Endothelial cell of umbilical vein (primary cell): ENCODE results near the gene PRSS56. TPM values are rescaled to one million over a fixed set of nuclear protein-coding genes. Genes with fewer than 3 reads are reported as not detected.

ENCODE experiments used
- BruUV-seq: library from RNA; stranded (reverse); fragments of 400-500 nt; replicated peaks from 2 replicates; lab custom pipeline; 2021; lab: Mats Ljungman, UMichigan
- CTCF ChIA-PET: fragments of 300-600, 350-600 bp; sonication (Branson Sonifier 250); formaldehyde crosslinking; loops from one replicate; lab custom pipeline; 2021; ENCODE audit warnings: antibody characterized with exemption, inconsistent platforms; lab: Charles Lee
- POLR2A ChIA-PET: fragments of 300-600, 350-600 bp; sonication (Branson Sonifier 250); formaldehyde crosslinking; loops from one replicate; lab custom pipeline; 2021; ENCODE audit warnings: antibody characterized with exemption, inconsistent platforms; lab: Charles Lee
- DNase-seq: peaks from one replicate; pipeline ENCODE4 v3.0.0-alpha.2; 2011; ENCODE audit warnings: low read depth, low spot score
- FAIRE-seq: peaks from 2 replicates; lab custom pipeline; 2011; peaks lifted over from hg19 to GRCh38; lab: Jason Lieb, UNC
- H2AFZ ChIP-seq: 2 replicates; pipeline ENCODE4 v1.6.0; 2012; ENCODE audit warnings: low read depth, low read length, control low read depth, inconsistent platforms
- H3K27ac ChIP-seq: 2 replicates; pipeline ENCODE4 v1.5.1; 2011; ENCODE audit warnings: low read depth, mild to moderate bottlenecking, control low read depth, low read length, moderate library complexity; ENCODE audit not compliant: insufficient read depth
- H3K27me3 ChIP-seq, 2 experiments: 2 replicates each; pipeline versions ENCODE4 v1.6.0 to v1.6.1; 2011; ENCODE audit warnings: low read length in 2 of 2, mixed read lengths in 1 of 2; ENCODE audit not compliant: control insufficient read depth in 2 of 2, insufficient read depth in 2 of 2
- H3K36me3 ChIP-seq, 2 experiments: 2 replicates in 1 of 2; 3 replicates in 1 of 2; pipeline ENCODE4 v1.5.1; 2011; ENCODE audit warnings: low read length in 2 of 2, mild to moderate bottlenecking in 1 of 2, moderate library complexity in 1 of 2; ENCODE audit not compliant: control insufficient read depth in 2 of 2, insufficient read depth in 2 of 2; ENCODE audit errors: extremely low read depth in 1 of 2
- H3K4me1 ChIP-seq: 3 replicates; pipeline ENCODE4 v1.5.1; 2011; ENCODE audit warnings: mild to moderate bottlenecking, low read length; ENCODE audit not compliant: control insufficient read depth, insufficient read depth; ENCODE audit errors: extremely low read depth
- H3K4me2 ChIP-seq: 2 replicates; pipeline ENCODE4 v1.6.1; 2011; ENCODE audit warnings: low read length, control low read depth, mixed read lengths; ENCODE audit not compliant: insufficient read depth
- H3K4me3 ChIP-seq, 3 experiments: fragments of 200-600 bp in 1 of 3; sonication (generic), shearing (Covaris generic) in 1 of 3; replicated peaks in 1 of 3; 2 replicates each; pipeline ENCODE4 v1.5.1; 2011 to 2016; ENCODE audit warnings: control low read depth in 3 of 3, low read length in 3 of 3, mild to moderate bottlenecking in 2 of 3, inconsistent platforms in 1 of 3, low read depth in 1 of 3, moderate library complexity in 1 of 3; ENCODE audit not compliant: insufficient read depth in 1 of 3
- H3K79me2 ChIP-seq: 2 replicates; pipeline ENCODE4 v1.6.0; 2012; ENCODE audit warnings: low read length, inconsistent platforms; ENCODE audit not compliant: control insufficient read depth, insufficient read depth
- H3K9ac ChIP-seq: replicated peaks from 2 replicates; pipeline ENCODE3; 2011; ENCODE audit warnings: low read length, control low read depth; ENCODE audit not compliant: insufficient read depth; ENCODE audit errors: extremely low read depth
- H3K9me1 ChIP-seq: replicated peaks from 3 replicates; pipeline ENCODE4 v1.6.0; 2011; ENCODE audit warnings: mild to moderate bottlenecking, low read length; ENCODE audit not compliant: control insufficient read depth, insufficient read depth; ENCODE audit errors: extremely low read depth
- H3K9me3 ChIP-seq: replicated peaks from 2 replicates; pipeline ENCODE4 v1.5.1; 2012; ENCODE audit warnings: low read length, inconsistent platforms; ENCODE audit not compliant: control insufficient read depth, insufficient read depth
- H4K20me1 ChIP-seq: replicated peaks from 2 replicates; pipeline ENCODE3; 2011; ENCODE audit warnings: mild to moderate bottlenecking, low read length; ENCODE audit not compliant: control insufficient read depth, insufficient read depth; ENCODE audit errors: extremely low read depth
- EZH2 ChIP-seq: IDR thresholded peaks from 2 replicates; pipeline ENCODE4 v1.6.1; 2012; ENCODE audit warnings: borderline replicate concordance, low read depth, mild to moderate bottlenecking, moderate library complexity, low read length, inconsistent platforms; ENCODE audit not compliant: severe bottlenecking
- FOS ChIP-seq: IDR thresholded peaks from 2 replicates; pipeline ENCODE4 v1.6.1; 2011; ENCODE audit warnings: mild to moderate bottlenecking, low read length, moderate library complexity, borderline replicate concordance; ENCODE audit not compliant: insufficient read depth
- GATA2 ChIP-seq: IDR thresholded peaks from 2 replicates; pipeline ENCODE4 v1.7.0; 2011; ENCODE audit warnings: low read depth, mild to moderate bottlenecking, moderate library complexity, mixed read lengths, low read length; ENCODE audit not compliant: insufficient read length, insufficient read depth
- JUN ChIP-seq: IDR thresholded peaks from 2 replicates; pipeline ENCODE4 v1.6.1; 2011; ENCODE audit warnings: borderline replicate concordance, low read depth; ENCODE audit not compliant: insufficient read length, insufficient read depth
- MYC ChIP-seq: IDR thresholded peaks from one replicate; pipeline ENCODE4 v1.6.1; 2011; ENCODE audit warnings: mild to moderate bottlenecking, low read depth, low read length
- POLR2A ChIP-seq: IDR thresholded peaks from 2 replicates; pipeline ENCODE4 v1.6.1; 2012; ENCODE audit warnings: low read depth, mild to moderate bottlenecking, control low read depth, low read length
- POLR2AphosphoS5 ChIP-seq: IDR thresholded peaks from 2 replicates; pipeline ENCODE4 v1.6.1; 2012; ENCODE audit warnings: low read depth, mild to moderate bottlenecking, control low read depth, low read length, moderate library complexity; ENCODE audit not compliant: insufficient read depth
- dilution Hi-C: fragments of 300-500 bp; cut with MboI; formaldehyde crosslinking; loops from one replicate; pipeline ENCODE4 v1.15.0; 2019; ENCODE audit warnings: low sequenced_read_pairs; ENCODE audit not compliant: extremely low pct_ligation_motif_present
- intact Hi-C: fragments of 100-400 bp; cut with micrococcal nuclease; formaldehyde crosslinking; loops from one replicate; pipeline ENCODE4 v1.10.0; 2022
- polyA plus RNA-seq, 4 experiments: library from polyadenylated mRNA; depleted of rRNA in 3 of 4; stranded (reverse) in 3 of 4; unstranded in 1 of 4; fragments of >200 nt; gene quantifications; 2 replicates each; pipeline versions ENCODE4 v1.2.1 to v1.2.3, GENCODE V29; 2011 to 2012; ENCODE audit warnings: missing spikeins in 1 of 4
- total RNA-seq: library from RNA; stranded (reverse); gene quantifications from 2 replicates; pipeline ENCODE4 v1.2.3, GENCODE V29; 2021
- TF ChIP-seq, protein P1 (sequence below): IDR thresholded peaks from 2 replicates; pipeline ENCODE4 v1.6.1; 2011; ENCODE audit not compliant: insufficient read depth, insufficient read length
- TF ChIP-seq, protein P2 (sequence below), 2 donors: IDR thresholded peaks; 1 replicate in 1 of 2; 2 replicates in 1 of 2; pipeline ENCODE4 v1.5.1; 2011; ENCODE audit warnings: low read length in 2 of 2, mild to moderate bottlenecking in 2 of 2, moderate library complexity in 2 of 2, control low read depth in 1 of 2, inconsistent platforms in 1 of 2, low read depth in 1 of 2; ENCODE audit not compliant: insufficient read depth in 1 of 2; ENCODE audit errors: extremely low read depth in 1 of 2

The PRSS56 gene
- total and polyA plus RNA-seq, 2 donors (not counting 3 experiments of a cell fraction or from before 2014, with no cell fraction given) = not detected

DNA sequence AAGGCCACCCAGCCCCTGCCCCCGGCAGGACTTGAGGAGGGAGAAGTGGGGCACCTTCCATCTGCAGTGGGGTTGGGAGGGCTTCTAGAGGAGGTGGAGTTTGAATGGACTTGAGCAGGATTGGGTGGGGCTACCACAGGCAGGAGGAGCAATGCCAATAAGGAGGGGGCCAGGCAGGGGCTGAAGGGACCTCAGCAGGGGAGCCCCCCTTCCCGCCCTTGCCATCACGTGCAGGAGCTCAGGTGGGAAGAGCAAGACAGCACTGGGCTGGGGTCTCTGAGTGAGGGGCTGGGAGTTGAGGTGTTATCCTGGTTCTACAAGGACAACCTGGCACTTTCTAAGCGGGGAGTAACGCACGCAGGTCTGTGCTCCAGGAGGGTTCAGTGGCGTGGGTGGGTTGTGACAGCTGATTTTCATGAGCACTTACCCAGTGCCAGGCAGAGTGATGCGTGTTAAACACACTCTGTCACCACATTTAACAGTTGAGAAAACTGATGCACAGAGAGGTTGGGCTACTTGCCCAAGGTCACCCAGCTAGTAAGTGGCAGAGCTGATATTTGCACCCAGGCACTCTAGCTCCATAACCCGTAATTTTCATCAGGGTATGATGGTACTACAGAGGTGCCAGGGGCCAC is 10.6 kb downstream of the PRSS56 start:
- H3K4me1 ChIP-seq = no peaks in the 10 kb centered on the region
- no peak overlapping the region for H3K4me3 ChIP-seq
- H3K27me3 ChIP-seq = peaks cover 0 to 2% of the 10 kb centered on the region in 2 experiments
- H3K9ac ChIP-seq = no peak overlapping the region
- no peak overlapping the region for H2AFZ ChIP-seq
- no peaks in the 10 kb centered on the region for H3K9me3 ChIP-seq
- no peaks in the 10 kb centered on the region for H4K20me1 ChIP-seq
- H3K36me3 ChIP-seq = no peaks in the 10 kb centered on the region
- FAIRE-seq = no peak
- dilution Hi-C loops = no loop called here
- H3K79me2 ChIP-seq = no peaks in the 10 kb centered on the region
- no peaks in the 10 kb centered on the region for H3K9me1 ChIP-seq
- no TSS peak for BruUV-seq
- CTCF ChIA-PET = no interaction called here
- intact Hi-C loops = no loop called here
- DNase-seq = no peak
- POLR2A ChIA-PET = no interaction called here
- H3K27ac ChIP-seq = no peak overlapping the region
- TF ChIP-seq POLR2AphosphoS5 (no peak), EZH2 (no peak), POLR2A (no peak), JUN (no peak), MYC (no peak), FOS (no peak), GATA2 (no peak)
- TF ChIP-seq, protein P1, sequence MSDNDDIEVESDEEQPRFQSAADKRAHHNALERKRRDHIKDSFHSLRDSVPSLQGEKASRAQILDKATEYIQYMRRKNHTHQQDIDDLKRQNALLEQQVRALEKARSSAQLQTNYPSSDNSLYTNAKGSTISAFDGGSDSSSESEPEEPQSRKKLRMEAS = no peak
- TF ChIP-seq, protein P2, sequence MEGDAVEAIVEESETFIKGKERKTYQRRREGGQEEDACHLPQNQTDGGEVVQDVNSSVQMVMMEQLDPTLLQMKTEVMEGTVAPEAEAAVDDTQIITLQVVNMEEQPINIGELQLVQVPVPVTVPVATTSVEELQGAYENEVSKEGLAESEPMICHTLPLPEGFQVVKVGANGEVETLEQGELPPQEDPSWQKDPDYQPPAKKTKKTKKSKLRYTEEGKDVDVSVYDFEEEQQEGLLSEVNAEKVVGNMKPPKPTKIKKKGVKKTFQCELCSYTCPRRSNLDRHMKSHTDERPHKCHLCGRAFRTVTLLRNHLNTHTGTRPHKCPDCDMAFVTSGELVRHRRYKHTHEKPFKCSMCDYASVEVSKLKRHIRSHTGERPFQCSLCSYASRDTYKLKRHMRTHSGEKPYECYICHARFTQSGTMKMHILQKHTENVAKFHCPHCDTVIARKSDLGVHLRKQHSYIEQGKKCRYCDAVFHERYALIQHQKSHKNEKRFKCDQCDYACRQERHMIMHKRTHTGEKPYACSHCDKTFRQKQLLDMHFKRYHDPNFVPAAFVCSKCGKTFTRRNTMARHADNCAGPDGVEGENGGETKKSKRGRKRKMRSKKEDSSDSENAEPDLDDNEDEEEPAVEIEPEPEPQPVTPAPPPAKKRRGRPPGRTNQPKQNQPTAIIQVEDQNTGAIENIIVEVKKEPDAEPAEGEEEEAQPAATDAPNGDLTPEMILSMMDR (IDR thresholded peaks at IDR 0.05; ENCODE audit: extremely low read depth in 1 of 2, insufficient read depth in 1 of 2, low read depth in 1 of 2, low read length in 2 of 2) = no peak
- no peak overlapping the region for H3K4me2 ChIP-seq
